Renal cortex interstitium (tissue), 11 donors: ENCODE data around the gene OSBP. TPM values are rescaled to one million over a fixed set of nuclear protein-coding genes. Genes with fewer than 3 reads are reported as not detected.
A peak's percentile ranks its signal among the peaks of the same experiment; 100 is the strongest.

ENCODE experiments used
- DNase-seq, 11 donors: peaks; one replicate each; pipeline ENCODE4 v3.0.0-alpha.2; 2013; ENCODE audit warnings: low read depth in 9 of 11, low spot score in 4 of 11; ENCODE audit errors: extremely low read depth in 1 of 11
- polyA plus RNA-seq, 3 donors: library from polyadenylated mRNA; unstranded; fragments of 120-200 nt; gene quantifications; one replicate each; pipeline ENCODE4 v1.2.1, GENCODE V29; 2013; ENCODE audit not compliant: insufficient read length in 3 of 3

OSBP gene
- polyA plus RNA-seq, 3 donors = 47.5 to 58.6 (median 54.3) TPM

GRCh38 chr11:59615120-59615636 is 396 bp downstream of the OSBP start:
- DNase-seq = peak in 3 of 11 donors; percentile 9 to 27 (median 13)

DNA sequence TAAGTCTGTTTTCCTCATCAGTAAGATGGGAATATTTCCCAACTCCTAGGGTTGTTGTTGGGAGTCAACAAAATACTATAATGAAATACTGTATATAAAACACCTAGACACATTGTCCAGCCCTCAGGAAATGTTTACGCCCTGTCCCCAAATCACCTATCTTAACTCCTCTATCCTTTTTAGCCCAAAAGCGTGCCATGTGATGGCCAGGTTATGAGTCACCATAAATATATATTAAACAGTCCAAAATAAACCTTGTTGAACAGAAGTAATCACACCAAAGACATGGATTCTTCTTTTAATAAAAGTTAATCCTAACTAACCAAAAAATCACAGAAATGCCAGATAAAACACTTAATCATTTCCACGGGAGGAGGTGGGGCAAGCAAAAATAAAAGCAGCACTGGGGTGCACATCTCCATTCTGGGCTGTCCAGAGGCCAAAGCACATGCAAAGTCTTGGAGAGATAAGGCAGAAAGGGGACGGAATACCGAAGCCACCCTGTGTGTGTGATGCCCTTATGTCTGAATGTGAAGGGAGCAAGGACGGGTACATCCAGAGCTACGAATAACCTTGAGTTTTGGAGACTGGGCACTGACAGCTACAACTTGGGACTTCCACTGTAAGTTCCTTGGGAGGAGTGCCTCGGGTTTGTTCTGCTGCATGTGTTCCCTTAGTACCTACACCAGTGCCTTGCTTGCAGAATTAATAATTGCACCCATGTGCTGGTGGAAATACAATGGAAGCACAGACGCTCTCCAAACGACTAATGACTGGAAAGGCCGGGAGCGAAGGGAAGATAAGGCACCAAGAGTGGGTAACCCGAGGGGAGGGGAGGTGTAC is 1.1 kb downstream of the OSBP start:
- DNase-seq = no peak

DNA sequence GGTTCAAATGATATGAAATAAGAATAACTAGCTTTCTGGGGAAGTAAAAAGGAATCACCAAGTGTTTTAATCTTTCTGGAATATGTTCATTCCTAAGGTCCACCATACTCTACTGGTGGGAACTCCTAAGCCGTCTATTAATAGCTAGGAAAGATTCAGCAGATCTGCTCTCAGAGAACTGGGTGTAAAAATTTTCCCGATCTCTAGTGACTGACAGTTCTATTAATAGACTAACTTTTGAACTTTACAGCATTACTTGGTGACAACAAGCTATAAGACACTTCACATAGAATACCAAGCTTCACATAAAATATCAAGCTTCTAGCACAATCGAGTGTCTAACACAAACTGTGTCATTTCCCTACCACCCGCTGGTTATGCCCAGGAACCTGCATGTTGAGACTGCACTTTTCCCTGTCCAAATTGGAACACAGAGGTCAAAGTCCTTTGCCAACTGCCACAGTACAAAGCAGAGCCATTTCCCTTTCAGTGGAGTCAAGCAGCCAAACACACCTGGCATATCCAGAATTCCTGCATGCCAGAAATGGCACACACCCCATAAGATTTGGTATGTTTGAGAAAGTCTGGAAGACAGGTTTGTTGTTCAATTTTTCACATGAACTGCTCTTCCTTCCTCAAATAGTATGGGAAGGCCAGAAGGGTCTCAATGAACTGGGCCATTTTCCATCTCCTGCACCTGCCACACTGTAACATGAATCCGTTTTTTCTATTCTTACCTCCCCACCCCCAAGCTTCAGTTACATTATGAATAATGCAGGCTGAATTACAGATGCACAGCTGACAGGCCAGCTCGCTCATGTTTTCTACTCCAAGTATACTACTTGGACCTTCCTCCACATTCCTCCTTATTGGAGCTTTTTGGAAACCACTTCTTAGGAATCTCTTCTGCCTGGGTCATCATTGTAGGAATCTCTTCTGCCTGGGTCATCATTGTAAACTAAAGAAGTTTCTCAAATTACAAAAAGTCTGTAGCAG is 3.7 kb downstream of the OSBP start:
- DNase-seq = no peak

- DNase-seq = no peak
These were observed 5.3 kb downstream of the OSBP start for GRCh38 chr11:59610289-59610688.

DNA sequence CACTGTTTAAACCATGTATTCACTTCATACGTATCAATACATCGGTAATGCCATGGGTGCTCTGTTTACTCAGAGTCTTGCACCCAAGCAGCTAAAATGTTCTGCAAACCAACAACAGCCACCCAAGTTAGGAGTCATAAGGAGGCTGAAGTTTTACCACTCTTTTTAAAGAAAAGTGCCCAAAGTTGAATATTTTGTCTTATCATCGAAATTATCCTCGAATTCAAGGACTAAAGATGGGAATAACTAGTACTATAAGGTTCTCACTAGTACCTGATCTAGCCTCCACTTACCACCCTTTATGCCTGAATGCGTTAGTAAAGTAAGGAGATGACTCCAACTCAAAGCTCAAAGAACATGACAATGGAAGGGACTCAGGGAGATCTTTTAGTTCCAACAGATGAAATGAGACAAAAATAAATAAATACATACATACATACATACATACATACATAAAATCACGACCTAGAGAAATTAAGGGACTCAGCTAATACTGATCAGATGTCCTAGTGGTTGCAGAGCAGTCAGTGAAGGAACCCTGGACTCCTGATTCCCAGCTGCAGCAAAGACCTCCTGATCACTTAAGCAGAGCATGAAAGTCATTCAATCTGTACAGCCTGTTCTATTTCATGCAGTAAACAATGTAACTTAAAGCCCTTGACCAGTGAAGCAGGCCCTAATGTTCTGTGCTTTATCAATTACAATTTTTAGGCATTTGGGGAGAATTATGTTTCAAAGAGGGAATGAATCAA is 7.7 kb downstream of the OSBP start:
- DNase-seq = no peak

GRCh38 chr11:59602432-59602831 is 13.1 kb downstream of the OSBP start:
- DNase-seq = no peak

DNA sequence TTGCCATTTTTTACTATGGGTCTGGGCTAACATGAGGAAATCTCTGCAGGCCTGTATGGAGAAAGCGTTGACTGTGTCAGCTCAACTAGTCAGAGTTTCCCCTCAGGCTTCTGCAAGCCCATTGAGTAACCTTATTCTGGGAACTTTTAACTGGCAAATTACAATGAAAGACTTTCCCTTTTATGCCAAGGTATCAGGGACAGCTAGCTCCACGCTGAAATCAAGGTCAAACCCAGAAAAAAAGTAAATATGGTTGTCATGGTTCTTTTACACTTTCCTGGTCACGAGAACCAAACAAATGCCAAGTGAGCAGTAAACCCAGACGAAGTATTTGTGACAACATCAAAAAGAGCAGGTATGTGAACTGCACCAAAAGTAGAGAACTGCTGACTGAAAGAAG is 13.8 kb downstream of the OSBP start:
- no peak for DNase-seq

DNA sequence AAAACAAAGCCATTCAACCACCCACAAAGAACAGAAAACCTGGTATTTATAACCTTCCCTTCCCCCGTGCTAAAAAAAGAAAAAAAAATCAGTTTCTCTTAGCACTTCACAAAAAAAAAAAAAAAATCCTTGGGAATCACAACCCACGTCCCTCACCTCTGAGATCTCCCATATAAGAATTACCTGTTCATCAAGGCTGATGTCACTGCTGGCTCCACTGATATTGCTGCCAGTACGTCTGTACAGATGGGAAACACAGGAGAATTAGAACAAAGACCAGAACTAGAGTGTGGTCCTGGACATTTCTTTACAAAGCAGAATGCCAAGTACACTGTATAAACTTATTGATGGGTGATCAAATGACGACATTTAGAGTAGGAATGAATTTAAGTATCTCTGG is 14.9 kb downstream of the OSBP start:
- no peak for DNase-seq

- DNase-seq = no peak
These were observed 15.3 kb downstream of the OSBP start for GRCh38 chr11:59600234-59600633.

DNA sequence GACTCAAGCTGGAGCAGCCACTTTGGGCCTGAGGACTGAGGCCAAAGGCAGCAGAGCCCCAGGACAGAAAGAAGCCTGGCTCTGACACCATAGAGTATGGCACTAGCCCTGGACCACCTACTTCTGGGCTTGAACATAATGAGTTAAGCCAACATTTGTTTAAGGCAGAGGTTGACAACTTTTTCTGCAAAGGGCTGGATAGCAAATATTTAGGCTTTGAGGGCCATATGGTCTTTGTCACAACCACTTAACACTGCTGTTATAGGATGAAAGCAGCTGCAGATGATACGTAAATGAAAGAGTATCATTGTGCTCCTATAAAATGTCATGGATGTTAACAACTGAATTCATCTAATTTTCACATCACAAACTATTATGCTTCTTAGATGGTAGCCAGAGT is 16.6 kb downstream of the OSBP start:
- DNase-seq = no peak

DNA sequence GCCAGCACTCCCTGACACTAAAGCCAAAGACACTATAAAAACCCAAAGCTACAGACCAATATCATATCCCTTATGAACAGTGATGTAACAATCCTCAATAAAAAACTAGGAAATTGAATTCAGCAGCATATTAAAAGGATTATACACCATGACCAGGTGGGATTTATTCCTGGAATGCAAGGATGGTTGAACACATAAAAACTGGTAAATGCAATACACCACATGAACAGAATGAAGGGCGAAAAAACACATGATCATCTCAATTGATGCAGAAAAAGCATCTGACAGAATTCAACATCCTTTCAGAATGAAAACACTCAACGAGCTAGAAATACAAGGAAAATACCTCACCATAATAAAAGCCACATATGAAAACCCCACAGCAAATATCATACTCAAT is 31.3 kb downstream of the OSBP start:
- no peak for DNase-seq

DNA sequence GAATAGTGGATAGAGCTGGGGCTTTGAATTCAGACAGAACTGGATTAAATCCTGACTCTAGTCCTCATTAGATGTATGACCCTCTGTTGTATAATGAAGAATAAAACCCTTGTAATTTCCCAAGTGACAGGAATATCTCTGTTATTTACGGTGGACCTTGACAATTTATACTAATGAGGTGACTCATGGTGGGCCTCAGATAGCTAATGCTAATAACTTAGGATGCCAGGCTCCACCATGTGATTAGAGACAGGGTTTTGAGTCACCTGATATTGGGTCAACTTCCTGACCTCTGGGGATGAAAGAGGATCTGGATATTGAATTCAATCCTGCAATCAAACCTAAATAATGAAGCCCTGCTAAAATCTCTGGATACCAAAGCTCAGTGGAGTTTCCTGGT is 33.6 kb downstream of the OSBP start:
- DNase-seq = no peak

DNA sequence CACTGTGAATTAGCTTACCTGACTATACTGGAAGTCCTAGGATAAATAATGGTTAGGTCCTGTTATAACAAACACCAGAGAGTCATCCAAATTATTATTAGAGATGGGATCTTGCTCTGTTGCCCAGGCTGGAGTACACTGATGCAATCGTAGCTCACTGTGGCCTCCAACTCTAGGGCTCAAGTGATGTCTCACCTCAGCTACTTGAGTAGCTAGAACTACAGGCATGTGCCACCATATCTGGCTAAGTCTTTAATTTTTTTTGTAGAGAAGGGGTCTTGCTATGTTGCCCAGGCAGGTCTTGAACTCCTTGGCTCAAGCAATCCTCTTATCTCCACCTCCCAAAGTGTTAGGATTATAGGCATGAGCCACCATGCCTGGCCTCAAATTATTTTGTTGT is 37.2 kb downstream of the OSBP start:
- DNase-seq = no peak

- no peak for DNase-seq
These were observed 40.1 kb downstream of the OSBP start for GRCh38 chr11:59575505-59575904.

GRCh38 chr11:59574932-59575502 is 40.6 kb downstream of the OSBP start:
- DNase-seq = no peak

DNA sequence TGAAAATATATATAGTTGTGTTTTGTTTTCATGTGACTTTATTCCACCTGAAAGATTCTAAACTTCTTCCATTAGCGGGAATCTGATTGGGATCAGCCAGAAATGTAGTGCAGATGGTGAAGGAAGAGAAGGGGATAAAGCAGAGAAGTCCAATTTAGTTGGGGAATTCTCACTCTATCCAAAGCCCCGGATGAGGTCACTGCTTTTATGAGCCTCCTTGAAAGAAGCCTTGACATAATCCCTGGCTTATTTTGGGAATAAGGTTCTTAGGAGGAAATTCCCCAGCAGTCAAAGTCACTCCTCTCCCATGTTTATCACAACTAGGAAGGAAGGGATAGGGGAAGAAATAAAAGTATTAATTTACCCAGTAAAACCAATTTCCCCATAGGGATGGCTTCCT is 41.1 kb downstream of the OSBP start:
- no peak for DNase-seq

GRCh38 chr11:59573216-59573615 is 42.4 kb downstream of the OSBP start:
- DNase-seq = no peak

GRCh38 chr11:59572091-59572490 is 43.5 kb downstream of the OSBP start:
- no peak for DNase-seq

DNA sequence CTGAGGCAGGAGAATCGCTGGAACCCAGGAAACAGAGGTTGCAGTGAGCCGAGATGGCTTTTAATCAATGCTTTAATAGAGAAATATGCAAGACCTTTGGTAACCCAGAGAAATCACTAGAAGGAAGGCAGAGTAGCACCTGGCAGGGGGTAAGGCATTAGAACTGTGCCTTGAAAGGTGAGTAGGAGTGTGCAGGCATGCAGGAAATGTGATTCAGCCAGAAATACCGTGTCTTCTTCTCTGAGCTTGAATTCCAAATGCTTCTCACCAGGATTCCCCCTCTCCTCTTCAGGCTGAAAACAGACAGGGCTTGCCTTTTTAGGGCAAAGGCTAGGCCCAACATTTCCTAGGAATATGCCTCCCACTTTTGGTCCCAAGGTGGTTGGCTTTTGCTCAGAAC is 53.3 kb downstream of the OSBP start:
- DNase-seq = no peak
